Bronchial epithelial cell (primary cell): ENCODE results near the gene KNTC1. TPM values are rescaled to one million over a fixed set of nuclear protein-coding genes. Genes with fewer than 3 reads are reported as not detected.

ENCODE experiments used
- DNase-seq: peaks from one replicate; pipeline ENCODE4 v3.0.0-alpha.2; 2010; ENCODE audit warnings: low read depth
- FAIRE-seq: peaks from 2 replicates; lab custom pipeline; 2011; peaks lifted over from hg19 to GRCh38; lab: Jason Lieb, UNC
- H3K27me3 ChIP-seq: 2 replicates; pipeline ENCODE4 v1.5.1; 2011; ENCODE audit warnings: low read length; ENCODE audit not compliant: control insufficient read depth, insufficient read depth
- H3K36me3 ChIP-seq: 2 replicates; pipeline ENCODE4 v1.5.1; 2011; ENCODE audit warnings: low read length; ENCODE audit not compliant: control insufficient read depth, insufficient read depth
- H3K4me3 ChIP-seq: 2 replicates; pipeline ENCODE4 v1.5.1; 2011; ENCODE audit warnings: mild to moderate bottlenecking, low read depth, low read length, control low read depth
- CTCF ChIP-seq: IDR thresholded peaks from 2 replicates; pipeline ENCODE4 v1.5.1; 2011; ENCODE audit warnings: mild to moderate bottlenecking, moderate library complexity, low read length, control low read depth, inconsistent platforms; ENCODE audit not compliant: insufficient read depth, severe bottlenecking
- total RNA-seq: library from RNA; depleted of rRNA; stranded (reverse); fragments of >200 nt; gene quantifications from 2 replicates; pipeline ENCODE4 v1.2.1, GENCODE V29; 2014

The KNTC1 gene
- total RNA-seq, 1 donor from 2014 or later = 7.6 TPM

- TF ChIP-seq CTCF = no peak
- FAIRE-seq (no peak), DNase-seq (no peak)
- Histone ChIP-seq H3K36me3 (peaks cover 2% of the 10 kb centered on the region), H3K27me3 (no peaks in the 10 kb centered on the region), H3K4me3 (no peak overlapping the region)
These were observed 10.0 kb downstream of the KNTC1 start for GRCh38 chr12:122537021-122537420.

- no peak for DNase-seq
- FAIRE-seq = no peak
- H3K36me3 ChIP-seq = peaks cover 3% of the 10 kb centered on the region
- H3K27me3 ChIP-seq = no peaks in the 10 kb centered on the region
- H3K4me3 ChIP-seq = no peak overlapping the region
- no peak for TF ChIP-seq CTCF
These were observed 11.4 kb downstream of the KNTC1 start for GRCh38 chr12:122538496-122538895.

GRCh38 chr12:122544537-122544936 lies 17.5 kb downstream of the KNTC1 start:
- DNase-seq = no peak
- no peak for TF ChIP-seq CTCF
- FAIRE-seq = no peak

GRCh38 chr12:122545855-122546254 lies 18.8 kb downstream of the KNTC1 start:
- TF ChIP-seq CTCF = no peak
- DNase-seq = no peak
- FAIRE-seq = no peak
- peaks cover 5% of the 10 kb centered on the region for H3K36me3 ChIP-seq
- no peak overlapping the region for H3K4me3 ChIP-seq
- H3K27me3 ChIP-seq = no peaks in the 10 kb centered on the region

More at GRCh38 chr12:122544537-122544936, 17.5 kb downstream of the KNTC1 start:
- Histone ChIP-seq H3K27me3 (no peaks in the 10 kb centered on the region), H3K4me3 (no peak overlapping the region), H3K36me3 (peaks cover 3% of the 10 kb centered on the region)

- peaks cover 6% of the 10 kb centered on the region for H3K36me3 ChIP-seq
These were observed 20.3 kb downstream of the KNTC1 start for GRCh38 chr12:122547330-122547729.

More at GRCh38 chr12:122547330-122547729, 20.3 kb downstream of the KNTC1 start:
- DNase-seq (peak; percentile 17), FAIRE-seq (no peak)
- no peak overlapping the region for H3K4me3 ChIP-seq
- no peaks in the 10 kb centered on the region for H3K27me3 ChIP-seq
- no peak for TF ChIP-seq CTCF
